ENCODE data around the gene BPIFB4. TPM values are rescaled to one million over a fixed set of nuclear protein-coding genes. Genes with fewer than 3 reads are reported as not detected.

The BPIFB4 gene
- total RNA-seq (ENCODE audit: low replicate concordance): 0.23 TPM in 1 of 2 replicates, not detected in the other

GRCh38 chr20:33079259-33079658, at the start of gene BPIFB4:
Gene BPIFB4, plus strand, starts transcription at chr20:33079643. Its CDS starts 1,884 bp downstream, at chr20:33081527.

GRCh38 chr20:33031531-33031930, 47.9 kb upstream of the BPIFB4 start, which contains the start of gene BPIFB6:
Gene BPIFB6, plus strand, starts transcription at chr20:33031648. Its CDS starts 0 bp downstream, at chr20:33031648.

GRCh38 chr20:33053291-33054106, 25.9 kb upstream of the BPIFB4 start, which contains the start of gene BPIFB3:
Gene BPIFB3, plus strand, starts transcription at chr20:33053903. Its CDS starts 1,533 bp downstream, at chr20:33055436.

Other genes with a start within 250 kb of the BPIFB4 start
- under 0.01 TPM in 2 replicates for gene EFCAB8, start 220.7 kb upstream of the BPIFB4 start, total RNA-seq (ENCODE audit: low replicate concordance)
- not detected in 2 replicates for gene SUN5, start 75.2 kb upstream of the BPIFB4 start, total RNA-seq (ENCODE audit: low replicate concordance)
- not detected in 2 replicates for gene BPIFB2, start 71.9 kb upstream of the BPIFB4 start, total RNA-seq (ENCODE audit: low replicate concordance)
- not detected in 2 replicates for gene BPIFB6, start 48.0 kb upstream of the BPIFB4 start, total RNA-seq (ENCODE audit: low replicate concordance)
- gene BPIFB3, start 25.7 kb upstream of the BPIFB4 start, total RNA-seq (ENCODE audit: low replicate concordance): not detected in 2 replicates
- gene BPIFA2, start 88.5 kb downstream of the BPIFB4 start, total RNA-seq (ENCODE audit: low replicate concordance): not detected in 2 replicates
- not detected in 2 replicates for gene BPIFA3, start 137.7 kb downstream of the BPIFB4 start, total RNA-seq (ENCODE audit: low replicate concordance)
- not detected in 2 replicates for gene BPIFA1, start 156.4 kb downstream of the BPIFB4 start, total RNA-seq (ENCODE audit: low replicate concordance)
- gene BPIFB1, start 203.6 kb downstream of the BPIFB4 start, total RNA-seq (ENCODE audit: low replicate concordance): not detected in 2 replicates